HL-60/S4 (cell line): ENCODE results near the gene ATP5PD.

Source experiments
- in situ Hi-C: fragments of 300-500 bp; cut with MboI; formaldehyde crosslinking; loops from 2 replicates; pipeline ENCODE4 v1.14.3; 2022; ENCODE audit warnings: low sequenced_read_pairs

The ATP5PD gene

GRCh38 chr17:75001915-75002843 is 44.6 kb downstream of the ATP5PD start:
- in situ Hi-C loops = no loop called here

GRCh38 chr17:74999523-74999922 is 47.2 kb downstream of the ATP5PD start:
- in situ Hi-C loops = no loop called here

- in situ Hi-C loops = no loop called here
These were observed 48.0 kb downstream of the ATP5PD start for GRCh38 chr17:74998783-74999182.

GRCh38 chr17:74995847-74996246 is 50.9 kb downstream of the ATP5PD start:
- in situ Hi-C loops = no loop called here

- in situ Hi-C loops = no loop called here
These were observed 52.3 kb downstream of the ATP5PD start for GRCh38 chr17:74994440-74994839.

GRCh38 chr17:74992223-74992622 is 54.5 kb downstream of the ATP5PD start:
- in situ Hi-C loops = no loop called here

- in situ Hi-C loops = no loop called here
These were observed 56.1 kb downstream of the ATP5PD start for GRCh38 chr17:74990581-74991105.
